T-cell (primary cell): ENCODE data around the gene RFNG. TPM values are rescaled to one million over a fixed set of nuclear protein-coding genes. Genes with fewer than 3 reads are reported as not detected.

ENCODE experiments used
- ATAC-seq, 4 experiments: fragments of 200-7000 bp in 3 of 4; fragments of 150-1000 bp in 1 of 4; cut with Tn5 transposase; replicated peaks in 1 of 4; 1 replicate in 3 of 4; 2 replicates in 1 of 4; pipeline ENCODE4 v1.10.0; 2021; ENCODE audit warnings: moderate library complexity in 3 of 4, mild to moderate bottlenecking in 2 of 4, moderate number of reproducible peaks in 1 of 4
- CTCF ChIA-PET, 2 donors: fragments of 300-600 bp; sonication (Branson Sonifier 250); formaldehyde crosslinking; loops; one replicate each; lab custom pipeline; 2022; ENCODE audit warnings: antibody characterized with exemption in 2 of 2; lab: Charles Lee
- POLR2A ChIA-PET, 2 donors: fragments of 300-600 bp; sonication (Branson Sonifier 250); formaldehyde crosslinking; loops; one replicate each; lab custom pipeline; 2022; ENCODE audit warnings: antibody characterized with exemption in 2 of 2; lab: Charles Lee
- DNase-seq, 35 experiments: peaks; one replicate each; pipeline versions ENCODE4 v3.0.0 to v3.0.0-alpha.2; 2013 to 2023
- H3K27ac ChIP-seq: one replicate; pipeline ENCODE4 v1.5.1; 2013; ENCODE audit warnings: low read length
- H3K27me3 ChIP-seq, 2 experiments: replicated peaks in 1 of 2; 1 replicate in 1 of 2; 2 replicates in 1 of 2; pipeline versions ENCODE4 v1.6.1 to v1.7.0; 2013; ENCODE audit warnings: low read length in 1 of 2, mixed read lengths in 1 of 2; ENCODE audit not compliant: control insufficient read depth in 2 of 2, insufficient read depth in 2 of 2; ENCODE audit errors: extremely low read depth in 1 of 2
- H3K36me3 ChIP-seq, 2 donors: 1 replicate in 1 of 2; 2 replicates in 1 of 2; pipeline versions ENCODE4 v1.6.1 to v1.7.0; 2013; ENCODE audit warnings: low read length in 1 of 2; ENCODE audit not compliant: control insufficient read depth in 2 of 2, insufficient read depth in 1 of 2; ENCODE audit errors: extremely low read depth in 1 of 2
- H3K4me1 ChIP-seq, 2 experiments: 1 replicate in 1 of 2; 2 replicates in 1 of 2; pipeline versions ENCODE4 v1.6.1 to v1.7.0; 2013; ENCODE audit warnings: low read length in 2 of 2, mixed read lengths in 1 of 2; ENCODE audit not compliant: insufficient read depth in 2 of 2, control insufficient read depth in 1 of 2; ENCODE audit errors: extremely low read depth in 1 of 2
- H3K4me3 ChIP-seq, 2 donors: 1 replicate in 1 of 2; 2 replicates in 1 of 2; pipeline versions ENCODE4 v1.5.1 to v1.7.0; 2013; ENCODE audit warnings: mild to moderate bottlenecking in 2 of 2, low read length in 1 of 2, moderate library complexity in 1 of 2; ENCODE audit not compliant: control insufficient read depth in 1 of 2; ENCODE audit errors: extremely low read depth in 1 of 2
- H3K9me3 ChIP-seq: 2 replicates; pipeline ENCODE4 v1.7.0; 2013
- H3K27ac Mint-ChIP-seq, 2 donors: one replicate each; pipeline ENCODE4 v1.8.0; 2020 to 2021; ENCODE audit warnings: mild to moderate bottlenecking in 2 of 2, mixed read lengths in 2 of 2
- H3K27me3 Mint-ChIP-seq, 2 donors: one replicate each; pipeline ENCODE4 v1.8.0; 2021 to 2022; ENCODE audit warnings: mixed read lengths in 2 of 2
- H3K36me3 Mint-ChIP-seq: one replicate; pipeline ENCODE4 v1.8.0; 2021; ENCODE audit warnings: mixed read lengths
- H3K4me1 Mint-ChIP-seq, 3 donors: one replicate each; pipeline ENCODE4 v1.8.0; 2020 to 2022; ENCODE audit warnings: mixed read lengths in 3 of 3, mild to moderate bottlenecking in 1 of 3
- H3K4me3 Mint-ChIP-seq, 3 donors: one replicate each; pipeline ENCODE4 v1.8.0; 2020 to 2022; ENCODE audit warnings: mild to moderate bottlenecking in 3 of 3, mixed read lengths in 3 of 3, moderate library complexity in 3 of 3
- H3K9me3 Mint-ChIP-seq, 3 donors: one replicate each; pipeline ENCODE4 v1.8.0; 2020 to 2022; ENCODE audit warnings: mixed read lengths in 3 of 3
- WGBS: methylation state at CpG from one replicate; pipeline ENCODE4 v1.1.5; 2013; ENCODE audit warnings: missing lambda C conversion rate; ENCODE audit not compliant: insufficient coverage; 5-methylcytosine and 5-hydroxymethylcytosine counted together
- total RNA-seq, 35 experiments: library from RNA in 6 of 35; stranded (reverse) in 6 of 35; fragments of 120-200 nt in 1 of 35; gene quantifications; one replicate each; pipeline versions ENCODE4 v1.2.1 to v1.2.4 and lab custom pipeline; 2013 to 2026

RFNG gene
- total RNA-seq, 5 donors from 2014 or later (not counting 1 experiment from before 2014, with no cell fraction given), result 31.5 to 38.6 (median 35.2) TPM

DNA sequence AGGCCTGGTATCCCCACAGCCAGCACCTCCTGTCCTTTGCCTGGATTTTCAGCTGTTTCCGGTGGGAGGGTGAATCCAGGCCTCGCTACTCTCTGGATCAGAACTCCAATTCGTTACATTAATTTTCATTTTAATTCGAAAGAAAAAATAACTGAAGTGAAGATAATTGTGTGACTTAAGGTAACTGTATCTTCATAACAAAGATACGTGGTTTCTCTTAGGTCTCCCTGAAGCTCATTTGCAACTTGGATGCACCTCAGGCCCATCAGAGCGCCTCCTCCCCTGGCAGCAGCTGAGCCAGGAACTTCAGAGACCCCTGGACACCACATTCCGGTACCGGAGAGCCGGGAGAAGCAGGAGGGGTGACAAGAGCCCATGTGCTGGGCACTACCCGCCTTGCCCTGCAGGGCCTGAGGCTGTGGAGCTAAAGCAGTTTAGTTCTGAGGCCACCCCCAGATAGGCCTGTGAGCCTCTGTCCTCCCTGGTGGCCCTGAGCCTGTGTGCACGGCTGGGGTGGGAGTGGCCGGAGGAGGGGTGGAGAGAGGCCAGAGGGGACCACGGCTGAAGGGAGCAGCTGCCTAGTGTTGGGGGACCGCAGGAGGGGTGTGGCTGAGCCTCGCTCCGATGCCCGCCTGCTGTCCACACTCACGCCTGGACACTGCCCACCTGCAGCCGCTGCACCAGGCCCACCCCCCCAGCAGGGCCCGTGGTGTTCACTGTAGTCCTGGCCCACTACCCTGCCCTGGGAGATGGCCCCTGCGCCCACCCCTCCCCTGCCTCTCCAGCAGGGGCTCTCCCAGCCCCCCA, 25.4 kb upstream of the RFNG start:
- WGBS, result 98% methylated on average over 13 of the region's 21 CpGs
- DNase-seq (no peak), ATAC-seq (peak in 1 of 4 experiments; percentile 3)
- Mint-ChIP-seq H3K36me3 (peaks cover 4% of the 10 kb centered on the region), H3K27ac (no peak overlapping the region), H3K27me3 (no peaks in the 10 kb centered on the region), H3K9me3 (no peaks in the 10 kb centered on the region), H3K4me3 (no peak overlapping the region), H3K4me1 (no peaks in the 10 kb centered on the region)
- ChIA-PET CTCF (no interaction called here), POLR2A (interaction anchor here (0.5 to 1.0 kb wide), 2 partner anchors 28 to 41 kb away, joined by 3 read pairs; no protein-coding TSS in a partner anchor)
- Histone ChIP-seq H3K27ac (no peak overlapping the region), H3K4me3 (no peak overlapping the region), H3K36me3 (peaks cover 9 to 26% of the 10 kb centered on the region in 2 donors), H3K27me3 (no peaks in the 10 kb centered on the region), H3K4me1 (no peaks in the 10 kb centered on the region), H3K9me3 (no peaks in the 10 kb centered on the region)

DNA sequence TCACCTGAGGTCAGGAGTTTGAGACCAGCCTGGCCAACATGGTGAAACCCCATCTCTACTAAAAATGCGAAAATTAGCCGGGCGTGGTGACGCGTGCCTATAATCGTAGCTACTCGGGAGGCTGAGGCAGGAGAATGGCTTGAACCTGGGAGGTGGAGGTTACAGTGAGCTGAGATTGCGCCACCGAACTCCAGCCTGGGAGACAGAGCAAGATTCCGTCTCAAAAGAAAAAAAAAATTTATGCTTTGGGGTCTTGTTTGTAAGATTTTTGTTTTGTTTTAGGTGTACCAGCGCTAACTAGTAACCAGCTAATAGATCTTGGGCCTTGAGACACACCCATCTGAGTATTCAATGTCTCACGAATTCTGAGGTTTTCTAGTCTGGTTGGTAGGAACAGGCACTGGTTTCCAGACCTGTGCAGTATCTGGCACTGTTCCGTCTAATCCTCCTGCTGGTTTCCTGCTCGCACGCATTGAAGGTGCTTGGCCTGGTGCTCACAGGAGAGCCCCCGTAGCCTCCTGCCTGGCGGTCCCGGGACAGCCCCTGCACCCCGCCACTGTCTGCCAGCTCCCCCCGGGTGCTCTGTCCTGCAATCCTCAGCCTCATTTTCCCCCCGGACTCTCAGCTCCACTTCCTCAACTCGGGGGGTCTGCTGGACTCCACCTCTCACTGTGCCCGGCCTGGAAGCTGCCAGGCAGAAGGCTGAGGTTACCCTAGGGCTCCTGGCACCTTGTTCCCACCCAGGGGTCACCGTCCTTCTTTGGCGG, 24.6 kb upstream of the RFNG start:
- peaks cover 9 to 20% of the 10 kb centered on the region in 2 donors for H3K36me3 ChIP-seq
- Mint-ChIP-seq H3K36me3 (peaks cover 4% of the 10 kb centered on the region), H3K4me1 (no peaks in the 10 kb centered on the region), H3K27ac (no peak overlapping the region), H3K9me3 (no peaks in the 10 kb centered on the region), H3K4me3 (no peak overlapping the region), H3K27me3 (no peaks in the 10 kb centered on the region)
- no peaks in the 10 kb centered on the region for H3K9me3 ChIP-seq
- ATAC-seq, result no peak
- DNase-seq, result no peak
- H3K27ac ChIP-seq, result no peak overlapping the region
- ChIA-PET CTCF (no interaction called here), POLR2A (interaction anchor here (0.5 to 1.0 kb wide), 2 partner anchors 28 to 40 kb away, joined by 3 read pairs; no protein-coding TSS in a partner anchor)
- no peaks in the 10 kb centered on the region for H3K27me3 ChIP-seq
- no peak overlapping the region for H3K4me3 ChIP-seq
- 91% methylated on average over 21 of the region's 25 CpGs for WGBS
- no peaks in the 10 kb centered on the region for H3K4me1 ChIP-seq

DNA sequence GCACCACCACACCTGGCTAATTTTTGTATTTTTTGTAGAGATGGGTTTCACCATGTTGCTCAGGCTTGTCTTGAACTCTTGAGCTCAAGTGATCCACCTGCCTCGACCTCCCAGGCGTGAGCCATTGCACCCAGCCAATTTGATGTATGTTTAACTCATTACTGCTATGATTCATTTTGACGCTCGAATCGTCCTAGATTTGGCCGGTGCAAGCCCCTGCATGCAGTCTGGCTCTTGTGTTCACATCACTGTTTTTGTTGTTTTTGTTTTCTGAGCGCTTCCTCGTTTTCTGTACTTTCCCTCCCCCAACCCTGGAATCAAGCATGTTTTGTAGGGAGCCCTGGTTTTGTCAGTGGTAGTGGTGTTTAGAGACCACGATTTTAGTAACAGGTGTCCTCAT, 21.8 kb upstream of the RFNG start:
- no peaks in the 10 kb centered on the region for H3K9me3 Mint-ChIP-seq
- H3K27ac ChIP-seq, result no peak overlapping the region
- no peaks in the 10 kb centered on the region for H3K9me3 ChIP-seq
- H3K27me3 Mint-ChIP-seq, result no peaks in the 10 kb centered on the region
- H3K36me3 ChIP-seq, result no peaks in the 10 kb centered on the region
- ChIA-PET CTCF (interaction anchor here in 1 of 2 donors (0.7 kb wide), 1 partner anchor 76 kb away, joined by 3 read pairs; no protein-coding TSS in a partner anchor), POLR2A (no interaction called here)
- H3K4me3 ChIP-seq, result no peak overlapping the region
- 80% methylated on average over 1 of the region's 9 CpGs for WGBS
- peaks cover 0 to 6% (median 0%) of the 10 kb centered on the region in 3 donors for H3K4me1 Mint-ChIP-seq
- DNase-seq (no peak), ATAC-seq (no peak)
- H3K27me3 ChIP-seq, result no peaks in the 10 kb centered on the region
- no peak overlapping the region for H3K4me3 Mint-ChIP-seq
- no peak overlapping the region for H3K27ac Mint-ChIP-seq
- no peaks in the 10 kb centered on the region for H3K4me1 ChIP-seq
- H3K36me3 Mint-ChIP-seq, result no peaks in the 10 kb centered on the region

DNA sequence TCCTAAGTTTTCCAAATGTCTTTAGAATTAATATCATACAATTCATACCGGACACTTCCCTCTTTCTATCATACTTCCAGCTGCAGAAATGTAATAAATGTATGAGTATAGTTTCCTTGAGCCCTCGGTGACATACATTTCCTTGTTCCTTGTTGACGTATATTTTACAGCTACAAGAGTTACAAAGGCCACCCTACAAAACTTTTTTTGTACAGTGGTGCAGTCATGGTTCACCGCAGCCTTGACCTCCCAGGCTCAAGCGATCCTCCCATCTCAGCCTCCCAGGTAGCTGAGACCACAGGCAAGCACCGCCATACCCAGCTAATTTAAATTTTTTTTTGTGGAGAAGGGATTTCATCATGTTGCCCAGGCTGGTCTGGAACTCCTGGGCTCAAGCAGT, 21.2 kb upstream of the RFNG start:
- no peak overlapping the region for H3K27ac ChIP-seq
- no peak for ATAC-seq
- WGBS, result 73% methylated on average over 2 of the region's 6 CpGs
- no peaks in the 10 kb centered on the region for H3K36me3 ChIP-seq
- H3K27me3 Mint-ChIP-seq, result no peaks in the 10 kb centered on the region
- no peak overlapping the region for H3K4me3 Mint-ChIP-seq
- H3K36me3 Mint-ChIP-seq, result no peaks in the 10 kb centered on the region
- CTCF ChIA-PET, result no interaction called here
- no peaks in the 10 kb centered on the region for H3K9me3 ChIP-seq
- H3K4me3 ChIP-seq, result no peak overlapping the region
- POLR2A ChIA-PET, result no interaction called here
- no peak for DNase-seq
- no peaks in the 10 kb centered on the region for H3K4me1 ChIP-seq
- no peaks in the 10 kb centered on the region for H3K9me3 Mint-ChIP-seq
- H3K27ac Mint-ChIP-seq, result no peak overlapping the region
- no peaks in the 10 kb centered on the region for H3K27me3 ChIP-seq
- H3K4me1 Mint-ChIP-seq, result peaks cover 0 to 6% (median 0%) of the 10 kb centered on the region in 3 donors

DNA sequence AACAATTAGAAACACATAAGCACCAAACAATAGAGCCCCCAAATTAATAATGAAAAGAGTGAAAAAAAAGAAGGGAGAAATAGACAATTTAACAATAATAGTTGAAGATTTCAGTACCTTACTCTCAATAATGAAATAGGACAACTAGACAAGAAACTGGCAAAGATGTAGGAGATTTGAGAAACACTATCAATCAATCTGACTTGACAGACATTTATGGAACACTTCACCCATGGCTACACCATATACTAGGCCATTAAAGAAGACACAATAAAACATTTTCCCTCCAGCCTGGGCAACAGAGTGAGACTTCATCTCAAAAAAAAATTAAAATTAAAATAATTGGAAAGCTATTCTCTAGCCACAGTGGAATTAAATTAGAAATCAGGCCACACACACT, 19.0 kb upstream of the RFNG start:
- Histone ChIP-seq H3K4me3 (no peak overlapping the region), H3K9me3 (no peaks in the 10 kb centered on the region), H3K27ac (no peak overlapping the region), H3K4me1 (peaks cover 2 to 13% of the 10 kb centered on the region in 2 experiments), H3K36me3 (no peaks in the 10 kb centered on the region), H3K27me3 (no peaks in the 10 kb centered on the region)
- Mint-ChIP-seq H3K4me3 (no peak overlapping the region), H3K9me3 (no peaks in the 10 kb centered on the region), H3K27ac (no peak overlapping the region), H3K36me3 (no peaks in the 10 kb centered on the region), H3K4me1 (peaks cover 8 to 11% (median 11%) of the 10 kb centered on the region in 3 donors), H3K27me3 (no peaks in the 10 kb centered on the region)
- no peak for DNase-seq
- ChIA-PET POLR2A (no interaction called here), CTCF (no interaction called here)
- no peak for ATAC-seq

DNA sequence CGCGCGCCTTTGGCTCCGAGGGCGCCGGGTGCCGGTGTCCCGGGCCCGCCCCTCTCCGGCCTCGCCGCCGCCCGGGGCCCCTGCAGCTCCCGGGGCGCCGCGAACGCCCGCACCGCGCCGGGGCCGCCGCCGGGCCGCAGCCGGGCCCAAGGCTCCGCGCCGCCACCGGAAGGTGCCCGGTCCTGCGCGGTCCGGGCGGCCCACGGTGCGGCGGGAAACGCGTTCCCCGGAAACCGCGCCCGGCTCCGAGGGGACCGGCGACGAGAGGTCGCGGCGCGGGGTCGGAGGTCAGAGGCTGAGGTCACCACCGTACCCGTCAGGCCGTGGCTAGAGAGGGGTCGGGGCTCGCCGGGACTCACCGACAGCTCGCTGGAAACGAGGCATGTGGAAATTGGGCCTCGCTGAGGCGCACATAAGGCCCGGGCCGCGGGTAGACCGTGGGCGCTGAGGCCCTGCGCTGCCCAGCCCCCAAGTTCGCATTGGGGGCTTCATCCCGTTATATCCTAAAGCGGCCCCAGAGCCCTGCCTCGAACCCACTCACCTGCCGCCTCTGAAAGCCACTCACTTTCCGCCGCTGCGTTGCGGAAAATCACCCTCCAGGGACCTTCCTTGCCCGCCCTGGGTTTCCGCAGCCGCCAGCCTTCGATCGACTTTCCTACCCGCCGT, 14.2 kb upstream of the RFNG start, which contains the start of gene DUS1L:
TSS of gene DUS1L (minus strand) at position 167 of the 666 bp plus-strand sequence. CDS start 745 bp downstream, outside the sequence.
- H3K4me3 ChIP-seq, result peak within 1 kb of the TSS; percentile 83 to 86
- peak within 1 kb of the TSS; percentile 80 to 83 (median 81) for H3K4me3 Mint-ChIP-seq
- peaks cover 11 to 19% (median 16%) of the 10 kb centered on the region in 3 donors for H3K4me1 Mint-ChIP-seq
- H3K27ac Mint-ChIP-seq, result peak within 1 kb of the TSS; percentile 92
- H3K9me3 Mint-ChIP-seq, result no peaks in the 10 kb centered on the region
- no peaks in the 10 kb centered on the region for H3K27me3 ChIP-seq
- no peaks in the 10 kb centered on the region for H3K36me3 Mint-ChIP-seq
- peaks cover 9 to 39% of the 10 kb centered on the region in 2 experiments for H3K4me1 ChIP-seq
- DNase-seq, result peak; percentile 19 to 85 (median 58)
- H3K27ac ChIP-seq, result peak within 1 kb of the TSS; percentile 91
- 1% methylated on average over 76 of the region's 88 CpGs for WGBS
- H3K36me3 ChIP-seq, result peaks cover 5 to 24% of the 10 kb centered on the region in 2 donors
- ATAC-seq, result peak; percentile 86 to 90 (median 87)
- POLR2A ChIA-PET, result interaction anchor here in 1 of 2 donors (0.6 kb wide), 1 partner anchor 117 kb away, joined by 3 read pairs; no protein-coding TSS in a partner anchor
- H3K9me3 ChIP-seq, result no peaks in the 10 kb centered on the region
- H3K27me3 Mint-ChIP-seq, result no peaks in the 10 kb centered on the region
- CTCF ChIA-PET, result no interaction called here
